K562 (cell line): ENCODE data around the gene IL4I1. TPM values are rescaled to one million over a fixed set of nuclear protein-coding genes. Genes with fewer than 3 reads are reported as not detected.

Source experiments
- CHCHD3 ChIP-seq: fragments of 250-450 bp; sonication (Bioruptor Pico); IDR thresholded peaks from 2 replicates; pipeline ENCODE4 v2.1.2; 2022; ENCODE audit warnings: mild to moderate bottlenecking
- EP400 ChIP-seq: fragments of 450-650 bp; IDR thresholded peaks from 2 replicates; pipeline ENCODE4 v1.6.1; 2017; ENCODE audit warnings: antibody characterized with exemption, mild to moderate bottlenecking, moderate library complexity
- ETV5 ChIP-seq: sonication (generic); formaldehyde crosslinking; IDR thresholded peaks from 2 replicates; pipeline ENCODE4 v1.4.0; 2020; ENCODE audit warnings: low read depth, mild to moderate bottlenecking, missing genetic modification reagents
- IRF2 ChIP-seq: sonication (generic); formaldehyde crosslinking; IDR thresholded peaks from 2 replicates; pipeline ENCODE4 v1.8.1; 2022; ENCODE audit warnings: mild to moderate bottlenecking, missing genetic modification reagents
- KDM1A ChIP-seq, 2 experiments: fragments of 450-650 bp; IDR thresholded peaks; 2 replicates each; pipeline ENCODE4 v1.6.1; 2016; ENCODE audit warnings: mild to moderate bottlenecking in 2 of 2
- KDM4B ChIP-seq, 2 experiments: fragments of 450-650 bp in 1 of 2; sonication (generic) in 1 of 2; IDR thresholded peaks; 2 replicates each; pipeline ENCODE4 v1.6.1; 2016 to 2017; ENCODE audit warnings: borderline replicate concordance in 2 of 2, antibody characterized with exemption in 1 of 2, low read depth in 1 of 2, mild to moderate bottlenecking in 1 of 2
- POLR2B ChIP-seq: fragments of 450-650 bp; IDR thresholded peaks from 2 replicates; pipeline ENCODE4 v1.6.1; 2018; ENCODE audit warnings: low read depth; ENCODE audit not compliant: partially characterized antibody
- RAD21 ChIP-seq, 2 experiments: fragments of 250-450 bp in 1 of 2; fragments of 450-650 bp in 1 of 2; sonication (Bioruptor Pico) in 1 of 2; formaldehyde crosslinking in 1 of 2; IDR thresholded peaks in 1 of 2; conservative IDR thresholded peaks in 1 of 2; 2 replicates each; pipeline versions ENCODE4 v1.4.0 to v1.8.0; 2020 to 2022; ENCODE audit warnings: mild to moderate bottlenecking in 2 of 2, moderate library complexity in 1 of 2
- RBM22 ChIP-seq: fragments of 200-400 bp; formaldehyde crosslinking; IDR thresholded peaks from 2 replicates; pipeline ENCODE4 v1.6.1; 2018; ENCODE audit warnings: low read length, low read depth; ENCODE audit not compliant: poor library complexity, severe bottlenecking
- SMAD1 ChIP-seq: fragments of 150-350 bp; IDR thresholded peaks from 2 replicates; pipeline ENCODE4 v1.6.1; 2014; ENCODE audit warnings: low read length, low read depth; ENCODE audit not compliant: partially characterized antibody
- SNRNP70 ChIP-seq: fragments of 200-400 bp; formaldehyde crosslinking; optimal IDR thresholded peaks from 2 replicates; pipeline ENCODE3; 2017; ENCODE audit warnings: low read depth, low read length
- SRSF7 ChIP-seq: fragments of 200-400 bp; formaldehyde crosslinking; optimal IDR thresholded peaks from 2 replicates; pipeline ENCODE3; 2017; ENCODE audit warnings: mild to moderate bottlenecking, low read depth, low read length
- STAG1 ChIP-seq: sonication (generic); formaldehyde crosslinking; IDR thresholded peaks from 2 replicates; pipeline ENCODE4 v1.5.0; 2020; ENCODE audit warnings: missing genetic modification reagents, borderline replicate concordance
- TFAM ChIP-seq: fragments of 250-450 bp; sonication (Bioruptor Pico); conservative IDR thresholded peaks from 2 replicates; pipeline ENCODE4 v1.5.0; 2021; ENCODE audit warnings: mild to moderate bottlenecking, moderate library complexity
- ZBTB1 ChIP-seq: sonication (generic); formaldehyde crosslinking; IDR thresholded peaks from 2 replicates; pipeline ENCODE4 v1.8.1; 2023; ENCODE audit warnings: missing genetic modification reagents, low read depth, mild to moderate bottlenecking, borderline replicate concordance
- ZBTB8A ChIP-seq: fragments of 450-650 bp; IDR thresholded peaks from 2 replicates; pipeline ENCODE4 v1.6.1; 2018; ENCODE audit warnings: mild to moderate bottlenecking, moderate library complexity; ENCODE audit not compliant: partially characterized antibody
- ZNF124 ChIP-seq: sonication (generic); formaldehyde crosslinking; IDR thresholded peaks from 2 replicates; pipeline ENCODE4 v1.8.1; 2022; ENCODE audit warnings: missing genetic modification reagents
- ZNF436 ChIP-seq: fragments of 250-450, 450-650 bp; sonication (Bioruptor Pico); formaldehyde crosslinking; IDR thresholded peaks from 2 replicates; pipeline ENCODE4 v1.7.0; 2020; ENCODE audit warnings: mild to moderate bottlenecking
- polyA plus RNA-seq, 8 experiments: library from polyadenylated mRNA; depleted of rRNA in 4 of 8; stranded (reverse) in 5 of 8; unstranded in 3 of 8; fragments of >200 nt; fragmentation: Nextera tagmentation in 2 of 8; fragmentation: Illumina TruSeq in 1 of 8; extraction: Ambion mirVana in 2 of 8; extraction: Trizol in 1 of 8; gene quantifications; 2 replicates each; pipeline versions ENCODE4 v1.2.1 to v1.2.3, GENCODE V29; 2011 to 2014; ENCODE audit warnings: inconsistent platforms in 1 of 8, missing spikeins in 1 of 8
- total RNA-seq, 7 experiments: library from RNA; depleted of rRNA in 6 of 7; stranded (reverse); fragments of >200 nt in 6 of 7; fragmentation: Illumina TruSeq in 2 of 7; extraction: Trizol in 2 of 7; gene quantifications; 2 replicates each; pipeline versions ENCODE4 v1.2.1 to v1.2.3, GENCODE V29; 2011 to 2021; ENCODE audit warnings: low replicate concordance in 1 of 7
- TF ChIP-seq, protein P1 (sequence below): fragments of 250-450 bp; sonication (Bioruptor Pico); IDR thresholded peaks from 2 replicates; pipeline ENCODE4 v1.8.0; 2021; ENCODE audit warnings: moderate library complexity, mild to moderate bottlenecking, inconsistent platforms
- TF ChIP-seq, protein P2 (sequence below): fragments of 450-650 bp; IDR thresholded peaks from 2 replicates; pipeline ENCODE4 v1.6.1; 2016
- TF ChIP-seq, protein P3 (sequence below): sonication (generic); formaldehyde crosslinking; IDR thresholded peaks from 2 replicates; pipeline ENCODE4 v1.9.0; 2022; ENCODE audit warnings: mild to moderate bottlenecking, missing genetic modification reagents
- TF ChIP-seq, protein P4 (sequence below), 2 experiments: IDR thresholded peaks; 2 replicates each; pipeline ENCODE4 v1.6.1; 2012; ENCODE audit warnings: improper control_type of control experiment in 2 of 2, low read depth in 2 of 2, low read length in 2 of 2, borderline replicate concordance in 1 of 2
- TF ChIP-seq, protein P5 (sequence below): fragments of 250-450 bp; sonication (Bioruptor Pico); IDR thresholded peaks from 2 replicates; pipeline ENCODE4 v1.9.0; 2021; ENCODE audit warnings: mild to moderate bottlenecking
- TF ChIP-seq, protein P6 (sequence below), 2 experiments: fragments of 450-650 bp; IDR thresholded peaks; 2 replicates each; pipeline ENCODE4 v1.6.1; 2016

Gene IL4I1
- total and polyA plus RNA-seq, 9 of the 15 experiments (the other 6 are each of a cell fraction or from before 2014, with no cell fraction given): 0.06 to 0.95 (median 0.43) TPM; not detected in 2

DNA sequence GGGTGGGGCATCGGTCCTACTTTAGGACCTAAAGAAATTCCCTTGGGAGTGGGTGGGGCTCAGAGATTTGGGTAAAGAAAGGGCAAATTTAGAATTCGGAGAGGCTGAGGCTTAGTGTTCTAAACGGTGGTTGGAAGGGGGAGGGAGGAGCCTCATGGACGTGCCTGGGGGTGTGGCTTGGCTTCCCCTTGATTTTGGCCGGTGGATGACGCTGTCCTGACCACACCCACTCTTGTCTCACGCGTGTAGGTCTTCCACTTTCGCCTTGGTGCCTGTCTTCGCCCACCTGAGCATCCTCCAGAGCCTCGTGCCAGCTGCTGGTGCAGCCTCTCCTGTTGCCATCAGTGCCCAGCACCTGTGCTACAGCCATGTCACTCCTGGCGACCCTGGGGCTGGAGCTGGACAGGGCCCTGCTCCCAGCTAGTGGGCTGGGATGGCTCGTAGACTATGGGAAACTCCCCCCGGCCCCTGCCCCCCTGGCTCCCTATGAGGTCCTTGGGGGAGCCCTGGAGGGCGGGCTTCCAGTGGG, 33.9 kb upstream of the IL4I1 start (continued):
- no peak for TF ChIP-seq SRSF7
- TF ChIP-seq, protein P1, sequence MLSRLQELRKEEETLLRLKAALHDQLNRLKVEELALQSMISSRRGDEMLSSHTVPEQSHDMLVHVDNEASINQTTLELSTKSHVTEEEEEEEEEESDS (CRISPR knock-in tag): no peak
- no peak for TF ChIP-seq TFAM (CRISPR knock-in tag)
- TF ChIP-seq ZNF124: no peak
- TF ChIP-seq ETV5 (CRISPR knock-in tag): no peak
- TF ChIP-seq ZNF436 (CRISPR knock-in tag): no peak
- no peak for TF ChIP-seq SMAD1
- TF ChIP-seq EP400: no peak
- TF ChIP-seq, protein P2, sequence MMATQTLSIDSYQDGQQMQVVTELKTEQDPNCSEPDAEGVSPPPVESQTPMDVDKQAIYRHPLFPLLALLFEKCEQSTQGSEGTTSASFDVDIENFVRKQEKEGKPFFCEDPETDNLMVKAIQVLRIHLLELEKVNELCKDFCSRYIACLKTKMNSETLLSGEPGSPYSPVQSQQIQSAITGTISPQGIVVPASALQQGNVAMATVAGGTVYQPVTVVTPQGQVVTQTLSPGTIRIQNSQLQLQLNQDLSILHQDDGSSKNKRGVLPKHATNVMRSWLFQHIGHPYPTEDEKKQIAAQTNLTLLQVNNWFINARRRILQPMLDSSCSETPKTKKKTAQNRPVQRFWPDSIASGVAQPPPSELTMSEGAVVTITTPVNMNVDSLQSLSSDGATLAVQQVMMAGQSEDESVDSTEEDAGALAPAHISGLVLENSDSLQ: no peak
- TF ChIP-seq IRF2: no peak
- TF ChIP-seq KDM4B (IDR thresholded peaks at IDR 0.05; ENCODE audit: borderline replicate concordance in 2 of 2, low read depth in 1 of 2): 0 out of 4 replicates have a peak, but pooled peaks of 1 of the 2 experiments have one; percentile 25
- TF ChIP-seq, protein P3, sequence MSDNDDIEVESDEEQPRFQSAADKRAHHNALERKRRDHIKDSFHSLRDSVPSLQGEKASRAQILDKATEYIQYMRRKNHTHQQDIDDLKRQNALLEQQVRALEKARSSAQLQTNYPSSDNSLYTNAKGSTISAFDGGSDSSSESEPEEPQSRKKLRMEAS (CRISPR knock-in tag): peak; percentile 16; the same call in 1 of the 2 replicates
- TF ChIP-seq ZBTB8A: no peak
- no peak for TF ChIP-seq SNRNP70
- TF ChIP-seq POLR2B: peak; percentile 14
- no peak for TF ChIP-seq RAD21 (CRISPR knock-in tag; conservative IDR thresholded peaks at IDR 0.05 in 1 of 2, IDR thresholded peaks at IDR 0.05 in 1 of 2)
- TF ChIP-seq ZBTB1: no peak
- TF ChIP-seq STAG1: no peak
- no peak for TF ChIP-seq CHCHD3 (CRISPR knock-in tag)
- TF ChIP-seq RBM22: peak; percentile 99
- TF ChIP-seq KDM1A (IDR thresholded peaks at IDR 0.05): no peak
- TF ChIP-seq, protein P4, sequence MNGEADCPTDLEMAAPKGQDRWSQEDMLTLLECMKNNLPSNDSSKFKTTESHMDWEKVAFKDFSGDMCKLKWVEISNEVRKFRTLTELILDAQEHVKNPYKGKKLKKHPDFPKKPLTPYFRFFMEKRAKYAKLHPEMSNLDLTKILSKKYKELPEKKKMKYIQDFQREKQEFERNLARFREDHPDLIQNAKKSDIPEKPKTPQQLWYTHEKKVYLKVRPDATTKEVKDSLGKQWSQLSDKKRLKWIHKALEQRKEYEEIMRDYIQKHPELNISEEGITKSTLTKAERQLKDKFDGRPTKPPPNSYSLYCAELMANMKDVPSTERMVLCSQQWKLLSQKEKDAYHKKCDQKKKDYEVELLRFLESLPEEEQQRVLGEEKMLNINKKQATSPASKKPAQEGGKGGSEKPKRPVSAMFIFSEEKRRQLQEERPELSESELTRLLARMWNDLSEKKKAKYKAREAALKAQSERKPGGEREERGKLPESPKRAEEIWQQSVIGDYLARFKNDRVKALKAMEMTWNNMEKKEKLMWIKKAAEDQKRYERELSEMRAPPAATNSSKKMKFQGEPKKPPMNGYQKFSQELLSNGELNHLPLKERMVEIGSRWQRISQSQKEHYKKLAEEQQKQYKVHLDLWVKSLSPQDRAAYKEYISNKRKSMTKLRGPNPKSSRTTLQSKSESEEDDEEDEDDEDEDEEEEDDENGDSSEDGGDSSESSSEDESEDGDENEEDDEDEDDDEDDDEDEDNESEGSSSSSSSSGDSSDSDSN (IDR thresholded peaks at IDR 0.05; ENCODE audit: borderline replicate concordance in 1 of 2, low read depth in 2 of 2, low read length in 2 of 2): no peak
- TF ChIP-seq, protein P5, sequence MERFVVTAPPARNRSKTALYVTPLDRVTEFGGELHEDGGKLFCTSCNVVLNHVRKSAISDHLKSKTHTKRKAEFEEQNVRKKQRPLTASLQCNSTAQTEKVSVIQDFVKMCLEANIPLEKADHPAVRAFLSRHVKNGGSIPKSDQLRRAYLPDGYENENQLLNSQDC (CRISPR knock-in tag): no peak
- TF ChIP-seq, protein P6, sequence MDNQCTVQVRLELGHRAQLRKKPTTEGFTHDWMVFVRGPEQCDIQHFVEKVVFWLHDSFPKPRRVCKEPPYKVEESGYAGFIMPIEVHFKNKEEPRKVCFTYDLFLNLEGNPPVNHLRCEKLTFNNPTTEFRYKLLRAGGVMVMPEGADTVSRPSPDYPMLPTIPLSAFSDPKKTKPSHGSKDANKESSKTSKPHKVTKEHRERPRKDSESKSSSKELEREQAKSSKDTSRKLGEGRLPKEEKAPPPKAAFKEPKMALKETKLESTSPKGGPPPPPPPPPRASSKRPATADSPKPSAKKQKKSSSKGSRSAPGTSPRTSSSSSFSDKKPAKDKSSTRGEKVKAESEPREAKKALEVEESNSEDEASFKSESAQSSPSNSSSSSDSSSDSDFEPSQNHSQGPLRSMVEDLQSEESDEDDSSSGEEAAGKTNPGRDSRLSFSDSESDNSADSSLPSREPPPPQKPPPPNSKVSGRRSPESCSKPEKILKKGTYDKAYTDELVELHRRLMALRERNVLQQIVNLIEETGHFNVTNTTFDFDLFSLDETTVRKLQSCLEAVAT (IDR thresholded peaks at IDR 0.05): 0 out of 4 replicates have a peak, but pooled peaks of 1 of the 2 experiments have one; percentile 36
